Left renal cortex interstitium (tissue), 4 donors: ENCODE measurements around the gene GNG12. TPM values are rescaled to one million over a fixed set of nuclear protein-coding genes. Genes with fewer than 3 reads are reported as not detected.

Source experiments
- DNase-seq, 4 donors: peaks; one replicate each; pipeline ENCODE4 v3.0.0-alpha.2; 2013; ENCODE audit warnings: low read depth in 4 of 4, low spot score in 2 of 4, missing footprints in 1 of 4
- polyA plus RNA-seq, 4 donors: library from polyadenylated mRNA; unstranded; fragments of 120-200 nt; gene quantifications; one replicate each; pipeline ENCODE4 v1.2.1, GENCODE V29; 2013; ENCODE audit not compliant: insufficient read length in 4 of 4

GNG12 gene
- polyA plus RNA-seq, 4 donors = 83.3 to 111 (median 106) TPM

GRCh38 chr1:67843746-67844145 is 10.5 kb upstream of the GNG12 start:
- DNase-seq = no peak

- DNase-seq = no peak
Observed at GRCh38 chr1:67843331-67843730, 10.1 kb upstream of the GNG12 start.

GRCh38 chr1:67840449-67840848 is 7.2 kb upstream of the GNG12 start:
- no peak for DNase-seq

GRCh38 chr1:67839826-67840225 is 6.6 kb upstream of the GNG12 start:
- no peak for DNase-seq

GRCh38 chr1:67838180-67838910 is 5.1 kb upstream of the GNG12 start:
- DNase-seq = no peak

GRCh38 chr1:67836769-67837168 is 3.5 kb upstream of the GNG12 start:
- DNase-seq = no peak

- DNase-seq = no peak
Observed at GRCh38 chr1:67835663-67836452, 2.6 kb upstream of the GNG12 start.

- DNase-seq = no peak
Observed at GRCh38 chr1:67834246-67834877, 1.1 kb upstream of the GNG12 start.

GRCh38 chr1:67833602-67833940 is 304 bp upstream of the GNG12 start:
- no peak for DNase-seq

- peak in 2 of 4 donors; percentile 51 to 72 for DNase-seq
Observed at GRCh38 chr1:67831850-67832513, 1.3 kb downstream of the GNG12 start.

GRCh38 chr1:67830928-67831830 is 2.1 kb downstream of the GNG12 start:
- no peak for DNase-seq

- DNase-seq = no peak
Observed at GRCh38 chr1:67830226-67830625, 3.0 kb downstream of the GNG12 start.

GRCh38 chr1:67827688-67828087 is 5.6 kb downstream of the GNG12 start:
- DNase-seq = no peak

GRCh38 chr1:67825591-67825990 is 7.7 kb downstream of the GNG12 start:
- DNase-seq = no peak

GRCh38 chr1:67824766-67825165 is 8.5 kb downstream of the GNG12 start:
- DNase-seq = no peak

GRCh38 chr1:67823615-67824014 is 9.7 kb downstream of the GNG12 start:
- no peak for DNase-seq

- DNase-seq = no peak
Observed at GRCh38 chr1:67821263-67821662, 12.0 kb downstream of the GNG12 start.

GRCh38 chr1:67818725-67819301 is 14.5 kb downstream of the GNG12 start:
- no peak for DNase-seq

GRCh38 chr1:67818162-67818561 is 15.1 kb downstream of the GNG12 start:
- no peak for DNase-seq

GRCh38 chr1:67817319-67817718 is 15.9 kb downstream of the GNG12 start:
- no peak for DNase-seq
